GM15510 (cell line): Measurements from ENCODE around the gene CLEC1B.

Source experiments
- POLR2A ChIP-seq: IDR thresholded peaks from 3 replicates; pipeline ENCODE4 v1.6.1; 2011; ENCODE audit warnings: borderline replicate concordance; ENCODE audit not compliant: insufficient read length; ENCODE audit errors: extremely low read depth

Gene CLEC1B

GRCh38 chr12:9944391-9944790 is 54.5 kb downstream of the CLEC1B start:
- no peak for TF ChIP-seq POLR2A

GRCh38 chr12:9943240-9943639 is 55.7 kb downstream of the CLEC1B start:
- no peak for TF ChIP-seq POLR2A
